ENCODE results near the gene SNX1.

SNX1 gene

GRCh38 chr15:64144192-64144564 is 48.4 kb downstream of the SNX1 start:
- TF ChIP-seq CTCF (IDR thresholded peaks at IDR 0.05) = no peak

- no peak for TF ChIP-seq CTCF (IDR thresholded peaks at IDR 0.05)
Observed at GRCh38 chr15:64144565-64145281, 48.9 kb downstream of the SNX1 start.

GRCh38 chr15:64146041-64146440 is 50.3 kb downstream of the SNX1 start:
- TF ChIP-seq CTCF (IDR thresholded peaks at IDR 0.05) = no peak

GRCh38 chr15:64146520-64146884 is 50.7 kb downstream of the SNX1 start:
- no peak for TF ChIP-seq CTCF (IDR thresholded peaks at IDR 0.05)

- TF ChIP-seq CTCF (IDR thresholded peaks at IDR 0.05) = no peak
Observed at GRCh38 chr15:64146885-64147681, 51.3 kb downstream of the SNX1 start.

GRCh38 chr15:64148168-64148567 is 52.4 kb downstream of the SNX1 start:
- no peak for TF ChIP-seq CTCF (IDR thresholded peaks at IDR 0.05)

- no peak for TF ChIP-seq CTCF (IDR thresholded peaks at IDR 0.05)
Observed at GRCh38 chr15:64148581-64148980, 52.8 kb downstream of the SNX1 start.

All from LNCAP (cell line).